ENCODE measurements around the gene N4BP2. TPM values are rescaled to one million over a fixed set of nuclear protein-coding genes. Genes with fewer than 3 reads are reported as not detected.
"Not testable (repeated sequence)": the region's sequence is repeated elsewhere in the genome, so short reads cannot be mapped to it uniquely, and the experiment has no call there.

Gene N4BP2
- total and polyA plus RNA-seq, 4 donors = 1.8 to 33.6 (median 5.9) TPM

DNA sequence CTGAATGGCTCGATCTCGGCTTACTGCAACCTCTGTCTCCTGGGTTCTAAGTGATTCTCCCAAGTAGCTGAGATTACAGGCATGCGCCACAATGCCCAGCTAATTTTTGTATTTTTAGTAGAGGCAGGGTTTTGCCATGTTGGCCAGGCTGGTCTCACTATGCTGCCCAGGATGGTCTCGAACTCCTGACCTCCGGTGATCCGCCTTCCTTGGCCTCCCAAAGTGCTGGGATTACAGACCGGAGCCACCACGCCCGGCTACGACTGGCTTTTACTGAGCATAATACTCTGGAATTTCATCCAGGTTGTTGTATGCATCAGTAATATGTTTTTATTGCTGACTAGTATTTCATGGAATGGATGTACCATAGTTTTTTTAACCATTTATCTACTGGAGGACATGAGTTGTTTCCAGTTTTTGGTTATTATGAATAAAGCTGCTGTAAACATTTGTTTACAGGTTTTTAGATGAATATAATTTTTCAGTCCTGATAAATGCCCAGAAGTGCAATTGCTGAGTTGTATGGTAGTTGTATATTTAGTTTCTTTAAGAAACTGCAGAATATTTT lies 31.2 kb downstream of the N4BP2 start:
- Histone ChIP-seq H3K36me3 (ENCODE audit: control insufficient read depth in 4 of 4, insufficient read depth in 4 of 4, low read length in 4 of 4) (peaks cover 0 to 3% (median 1%) of the 10 kb centered on the region in 4 donors), H3K9ac (ENCODE audit: insufficient read depth in 1 of 2, low read length in 2 of 2) (no peak overlapping the region), H3K9me3 (ENCODE audit: control insufficient read depth in 4 of 4, insufficient read depth in 3 of 4, low read length in 3 of 4) (no peaks in the 10 kb centered on the region), H3K27ac (ENCODE audit: low read depth in 1 of 2, low read length in 1 of 2) (no peak overlapping the region), H3K4me1 (ENCODE audit: control insufficient read depth in 5 of 5, insufficient read depth in 5 of 5, low read length in 5 of 5) (no peaks in the 10 kb centered on the region), H3K4me3 (no peak overlapping the region), H3K27me3 (ENCODE audit: control insufficient read depth in 3 of 3, insufficient read depth in 3 of 3, low read length in 2 of 3) (no peaks in the 10 kb centered on the region)
- TF ChIP-seq, protein P1, sequence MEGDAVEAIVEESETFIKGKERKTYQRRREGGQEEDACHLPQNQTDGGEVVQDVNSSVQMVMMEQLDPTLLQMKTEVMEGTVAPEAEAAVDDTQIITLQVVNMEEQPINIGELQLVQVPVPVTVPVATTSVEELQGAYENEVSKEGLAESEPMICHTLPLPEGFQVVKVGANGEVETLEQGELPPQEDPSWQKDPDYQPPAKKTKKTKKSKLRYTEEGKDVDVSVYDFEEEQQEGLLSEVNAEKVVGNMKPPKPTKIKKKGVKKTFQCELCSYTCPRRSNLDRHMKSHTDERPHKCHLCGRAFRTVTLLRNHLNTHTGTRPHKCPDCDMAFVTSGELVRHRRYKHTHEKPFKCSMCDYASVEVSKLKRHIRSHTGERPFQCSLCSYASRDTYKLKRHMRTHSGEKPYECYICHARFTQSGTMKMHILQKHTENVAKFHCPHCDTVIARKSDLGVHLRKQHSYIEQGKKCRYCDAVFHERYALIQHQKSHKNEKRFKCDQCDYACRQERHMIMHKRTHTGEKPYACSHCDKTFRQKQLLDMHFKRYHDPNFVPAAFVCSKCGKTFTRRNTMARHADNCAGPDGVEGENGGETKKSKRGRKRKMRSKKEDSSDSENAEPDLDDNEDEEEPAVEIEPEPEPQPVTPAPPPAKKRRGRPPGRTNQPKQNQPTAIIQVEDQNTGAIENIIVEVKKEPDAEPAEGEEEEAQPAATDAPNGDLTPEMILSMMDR (IDR thresholded peaks at IDR 0.05; ENCODE audit: control extremely low read depth, extremely low read depth) = no peak
- DNase-seq (no peak), ATAC-seq (ENCODE audit: insufficient read depth, low FRiP score) (no peak)
- WGBS, 2 donors = 97 to 99% methylated on average over 10 of the region's 10 CpGs

DNA sequence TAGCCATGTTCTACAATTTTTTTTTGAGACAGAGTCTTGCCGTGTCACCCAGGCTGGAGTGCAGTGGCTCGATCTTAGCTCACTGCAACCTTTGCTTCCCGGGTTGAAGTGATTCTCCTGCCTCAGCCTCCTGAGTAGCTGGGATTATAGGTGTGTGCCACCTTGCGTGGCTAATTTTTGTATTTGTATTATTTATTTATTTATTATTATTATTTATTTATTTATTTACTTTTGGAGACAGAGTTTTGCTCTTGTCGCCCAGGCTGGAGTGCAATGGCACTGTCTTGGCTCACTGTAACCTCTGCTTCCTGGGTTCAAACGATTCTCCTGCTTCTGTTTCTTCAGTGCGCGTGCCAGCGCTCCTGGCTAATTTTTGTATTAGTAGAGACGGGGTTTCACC lies 36.8 kb downstream of the N4BP2 start:
- not testable (repeated sequence) for H3K27ac ChIP-seq (ENCODE audit: low read depth in 1 of 2, low read length in 1 of 2); H3K4me3 ChIP-seq; DNase-seq; H3K27me3 ChIP-seq (ENCODE audit: control insufficient read depth in 3 of 3, insufficient read depth in 3 of 3, low read length in 2 of 3); H3K4me1 ChIP-seq (ENCODE audit: control insufficient read depth in 5 of 5, insufficient read depth in 5 of 5, low read length in 5 of 5); H3K36me3 ChIP-seq (ENCODE audit: control insufficient read depth in 4 of 4, insufficient read depth in 4 of 4, low read length in 4 of 4); H3K9me3 ChIP-seq (ENCODE audit: control insufficient read depth in 4 of 4, insufficient read depth in 3 of 4, low read length in 3 of 4); ATAC-seq (ENCODE audit: insufficient read depth, low FRiP score); H3K9ac ChIP-seq (ENCODE audit: insufficient read depth in 1 of 2, low read length in 2 of 2)
- WGBS, 2 donors = 98 to 99% methylated on average over 10 of the region's 10 CpGs

DNA sequence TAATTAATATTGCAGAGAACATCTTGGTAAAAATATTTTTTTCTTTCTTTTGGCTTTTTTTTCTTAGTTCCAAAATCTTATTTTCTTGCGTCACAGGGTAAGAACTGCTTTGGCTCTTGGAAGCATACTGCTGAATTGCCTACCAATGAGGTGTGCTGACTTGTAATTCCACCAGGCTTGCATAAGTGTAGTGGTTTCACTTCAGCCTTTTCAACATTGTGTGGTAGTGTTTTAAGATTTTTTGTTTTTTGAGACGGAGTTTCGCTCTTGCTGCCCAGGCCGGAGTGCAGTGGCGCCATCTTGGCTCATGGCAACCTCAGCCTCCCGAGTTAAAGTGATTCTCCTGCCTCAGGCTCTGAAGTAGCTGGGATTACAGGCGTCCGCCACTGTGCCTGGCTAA lies 42.4 kb downstream of the N4BP2 start:
- no peak for ATAC-seq (ENCODE audit: insufficient read depth, low FRiP score)
- DNase-seq = peak in 1 of 3 donors; percentile 17
- TF ChIP-seq, protein P1 (IDR thresholded peaks at IDR 0.05; ENCODE audit: control extremely low read depth, extremely low read depth) = no peak

DNA sequence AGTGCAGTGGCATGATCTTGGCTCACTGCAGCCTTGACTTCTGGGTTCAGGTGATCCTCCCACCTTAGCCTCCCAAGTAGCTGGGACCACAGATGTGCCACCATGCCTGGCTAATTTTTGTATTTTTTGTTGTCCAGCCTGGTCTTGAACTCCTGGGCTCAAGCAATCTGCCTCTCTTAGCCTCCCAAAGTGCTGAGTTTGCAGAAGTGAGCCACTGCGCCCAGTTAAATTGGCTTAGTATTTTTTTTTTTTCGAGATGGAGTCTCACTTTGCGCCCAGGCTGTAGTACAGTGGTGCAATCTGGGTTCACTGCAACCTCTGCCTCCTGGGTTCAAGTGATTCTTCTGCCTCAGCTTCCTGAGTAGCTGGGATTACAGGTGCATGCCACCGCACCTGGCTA lies 50.5 kb downstream of the N4BP2 start:
- not testable (repeated sequence) for H3K4me3 ChIP-seq; H3K27me3 ChIP-seq (ENCODE audit: control insufficient read depth in 3 of 3, insufficient read depth in 3 of 3, low read length in 2 of 3); H3K36me3 ChIP-seq (ENCODE audit: control insufficient read depth in 4 of 4, insufficient read depth in 4 of 4, low read length in 4 of 4); H3K9ac ChIP-seq (ENCODE audit: insufficient read depth in 1 of 2, low read length in 2 of 2); H3K9me3 ChIP-seq (ENCODE audit: control insufficient read depth in 4 of 4, insufficient read depth in 3 of 4, low read length in 3 of 4); H3K27ac ChIP-seq (ENCODE audit: low read depth in 1 of 2, low read length in 1 of 2); H3K4me1 ChIP-seq (ENCODE audit: control insufficient read depth in 5 of 5, insufficient read depth in 5 of 5, low read length in 5 of 5); DNase-seq; ATAC-seq (ENCODE audit: insufficient read depth, low FRiP score)
- 98 to 99% methylated on average over 4 of the region's 4 CpGs for WGBS, 2 donors

More for the DNA sequence above, 42.4 kb downstream of the N4BP2 start:
- H3K9me3 ChIP-seq (ENCODE audit: control insufficient read depth in 4 of 4, insufficient read depth in 3 of 4, low read length in 3 of 4) = no peaks in the 10 kb centered on the region
- H3K4me3 ChIP-seq = no peak overlapping the region
- no peaks in the 10 kb centered on the region for H3K4me1 ChIP-seq (ENCODE audit: control insufficient read depth in 5 of 5, insufficient read depth in 5 of 5, low read length in 5 of 5)
- H3K27ac ChIP-seq (ENCODE audit: low read depth in 1 of 2, low read length in 1 of 2) = no peak overlapping the region
- H3K36me3 ChIP-seq (ENCODE audit: control insufficient read depth in 4 of 4, insufficient read depth in 4 of 4, low read length in 4 of 4) = peaks cover 0 to 4% (median 1%) of the 10 kb centered on the region in 4 donors
- no peak overlapping the region for H3K9ac ChIP-seq (ENCODE audit: insufficient read depth in 1 of 2, low read length in 2 of 2)
- 83 to 89% methylated on average over 8 of the region's 8 CpGs for WGBS, 2 donors
- H3K27me3 ChIP-seq (ENCODE audit: control insufficient read depth in 3 of 3, insufficient read depth in 3 of 3, low read length in 2 of 3) = no peaks in the 10 kb centered on the region

Data from lung (tissue), 12 donors.